Fibroblast of mammary gland (primary cell): ENCODE measurements around the gene IGFLR1.
A peak's percentile ranks its signal among the peaks of the same experiment; 100 is the strongest.

Experiments used
- DNase-seq: peaks from one replicate; pipeline ENCODE4 v3.0.0-alpha.2; 2010; ENCODE audit warnings: low read depth
- H3K4me3 ChIP-seq: 2 replicates; pipeline ENCODE4 v1.5.1; 2011; ENCODE audit warnings: low read depth, mild to moderate bottlenecking, low read length, moderate library complexity; ENCODE audit not compliant: control insufficient read depth
- TF ChIP-seq, protein P1 (sequence below): conservative IDR thresholded peaks from 2 replicates; pipeline ENCODE4 v1.5.1; 2011; ENCODE audit warnings: low read depth, low read length, inconsistent platforms; ENCODE audit not compliant: control insufficient read depth, insufficient read depth

The IGFLR1 gene

DNA sequence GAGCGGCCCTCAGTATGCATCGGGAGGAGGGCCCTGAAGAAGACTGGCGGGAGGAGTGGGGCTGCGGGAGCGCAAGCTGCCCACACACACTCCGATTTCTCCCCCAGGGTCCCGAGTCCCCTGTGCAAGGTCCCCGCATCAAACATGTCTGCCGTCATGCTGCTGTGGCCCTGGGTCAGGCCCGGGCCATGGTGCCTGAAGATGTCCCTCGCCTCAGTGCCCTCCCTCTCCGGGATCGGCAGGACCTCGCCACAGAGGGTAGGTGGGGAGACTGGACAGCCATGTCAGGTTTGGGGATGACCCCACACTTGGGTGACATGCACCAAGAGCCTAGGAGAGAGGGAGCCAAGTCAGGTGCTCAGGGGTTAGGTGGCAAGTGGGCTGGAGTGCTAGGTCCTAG, 19.8 kb downstream of the IGFLR1 start:
- no peak for DNase-seq
- TF ChIP-seq, protein P1, sequence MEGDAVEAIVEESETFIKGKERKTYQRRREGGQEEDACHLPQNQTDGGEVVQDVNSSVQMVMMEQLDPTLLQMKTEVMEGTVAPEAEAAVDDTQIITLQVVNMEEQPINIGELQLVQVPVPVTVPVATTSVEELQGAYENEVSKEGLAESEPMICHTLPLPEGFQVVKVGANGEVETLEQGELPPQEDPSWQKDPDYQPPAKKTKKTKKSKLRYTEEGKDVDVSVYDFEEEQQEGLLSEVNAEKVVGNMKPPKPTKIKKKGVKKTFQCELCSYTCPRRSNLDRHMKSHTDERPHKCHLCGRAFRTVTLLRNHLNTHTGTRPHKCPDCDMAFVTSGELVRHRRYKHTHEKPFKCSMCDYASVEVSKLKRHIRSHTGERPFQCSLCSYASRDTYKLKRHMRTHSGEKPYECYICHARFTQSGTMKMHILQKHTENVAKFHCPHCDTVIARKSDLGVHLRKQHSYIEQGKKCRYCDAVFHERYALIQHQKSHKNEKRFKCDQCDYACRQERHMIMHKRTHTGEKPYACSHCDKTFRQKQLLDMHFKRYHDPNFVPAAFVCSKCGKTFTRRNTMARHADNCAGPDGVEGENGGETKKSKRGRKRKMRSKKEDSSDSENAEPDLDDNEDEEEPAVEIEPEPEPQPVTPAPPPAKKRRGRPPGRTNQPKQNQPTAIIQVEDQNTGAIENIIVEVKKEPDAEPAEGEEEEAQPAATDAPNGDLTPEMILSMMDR: no peak

DNA sequence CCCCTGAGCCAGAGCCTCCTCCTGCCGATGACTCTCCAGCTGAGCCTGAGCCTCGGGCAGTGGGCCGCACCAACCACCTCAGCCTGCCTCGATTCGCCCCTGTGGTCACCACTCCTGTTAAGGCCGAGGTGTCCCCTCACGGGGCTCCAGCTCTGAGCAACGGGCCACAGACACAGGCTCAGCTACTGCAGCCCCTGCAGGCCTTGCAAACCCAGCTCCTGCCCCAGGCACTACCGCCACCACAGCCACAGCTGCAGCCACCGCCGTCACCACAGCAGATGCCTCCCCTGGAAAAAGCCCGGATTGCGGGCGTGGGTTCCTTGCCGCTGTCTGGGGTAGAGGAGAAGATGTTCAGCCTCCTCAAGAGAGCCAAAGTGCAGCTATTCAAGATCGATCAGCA, 20.9 kb downstream of the IGFLR1 start:
- TF ChIP-seq, protein P1: no peak
- H3K4me3 ChIP-seq: no peak overlapping the region
- no peak for DNase-seq

More for the DNA sequence above, 19.8 kb downstream of the IGFLR1 start:
- no peak overlapping the region for H3K4me3 ChIP-seq

DNA sequence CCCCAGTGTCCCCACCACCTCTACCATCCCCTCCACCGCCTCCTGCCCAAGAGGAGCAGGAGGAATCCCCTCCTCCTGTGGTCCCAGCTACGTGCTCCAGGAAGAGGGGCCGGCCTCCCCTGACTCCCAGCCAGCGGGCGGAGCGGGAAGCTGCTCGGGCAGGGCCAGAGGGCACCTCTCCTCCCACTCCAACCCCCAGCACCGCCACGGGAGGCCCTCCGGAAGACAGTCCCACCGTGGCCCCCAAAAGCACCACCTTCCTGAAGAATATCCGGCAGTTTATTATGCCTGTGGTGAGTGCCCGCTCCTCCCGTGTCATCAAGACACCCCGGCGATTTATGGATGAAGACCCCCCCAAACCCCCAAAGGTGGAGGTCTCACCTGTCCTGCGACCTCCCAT, 21.6 kb downstream of the IGFLR1 start:
- no peak for DNase-seq
- no peak overlapping the region for H3K4me3 ChIP-seq
- TF ChIP-seq, protein P1: no peak

DNA sequence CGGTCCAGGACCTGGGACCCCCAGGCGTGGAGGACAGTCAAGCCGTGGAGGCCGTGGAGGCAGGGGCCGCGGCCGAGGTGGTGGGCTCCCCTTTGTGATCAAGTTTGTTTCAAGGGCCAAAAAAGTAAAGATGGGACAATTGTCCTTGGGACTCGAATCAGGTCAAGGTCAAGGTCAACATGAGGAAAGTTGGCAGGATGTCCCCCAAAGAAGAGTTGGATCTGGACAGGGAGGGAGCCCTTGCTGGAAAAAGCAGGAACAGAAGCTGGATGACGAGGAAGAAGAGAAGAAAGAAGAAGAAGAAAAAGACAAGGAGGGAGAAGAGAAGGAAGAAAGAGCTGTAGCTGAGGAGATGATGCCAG, 22.1 kb downstream of the IGFLR1 start:
- TF ChIP-seq, protein P1: no peak
- H3K4me3 ChIP-seq: no peak overlapping the region
- no peak for DNase-seq

DNA sequence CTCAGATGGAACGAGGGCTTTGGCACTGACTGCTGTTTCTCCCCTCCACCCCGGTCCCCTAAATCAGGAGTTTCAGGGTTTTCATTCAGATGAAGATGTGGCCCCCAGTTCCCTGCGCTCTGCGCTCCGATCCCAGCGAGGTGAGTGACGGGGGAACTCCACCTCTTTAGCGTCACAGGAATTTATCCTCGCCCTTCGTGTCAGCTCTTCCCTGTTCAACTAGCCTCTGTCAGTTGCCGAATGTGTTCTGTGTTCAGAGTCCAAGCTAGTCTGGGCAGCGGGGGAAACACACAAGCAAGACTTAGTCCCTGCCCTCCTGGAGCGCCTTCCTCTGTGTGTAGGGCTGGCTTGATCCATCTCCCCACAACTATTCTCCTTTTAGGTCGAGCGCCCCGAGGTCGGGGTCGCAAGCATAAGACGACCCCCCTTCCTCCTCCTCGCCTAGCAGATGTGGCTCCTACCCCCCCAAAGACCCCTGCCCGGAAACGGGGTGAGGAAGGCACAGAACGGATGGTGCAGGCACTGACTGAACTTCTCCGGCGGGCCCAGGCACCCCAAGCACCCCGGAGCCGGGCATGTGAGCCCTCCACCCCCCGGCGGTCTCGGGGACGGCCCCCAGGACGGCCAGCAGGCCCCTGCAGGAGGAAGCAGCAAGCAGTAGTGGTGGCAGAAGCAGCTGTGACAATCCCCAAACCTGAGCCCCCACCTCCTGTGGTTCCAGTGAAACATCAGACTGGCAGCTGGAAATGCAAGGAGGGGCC, 22.7 kb downstream of the IGFLR1 start:
- H3K4me3 ChIP-seq: peak overlapping the region; percentile 82
- DNase-seq: no peak

GRCh38 chr19:35718345-35719041, 23.8 kb downstream of the IGFLR1 start:
- no peak for DNase-seq
- TF ChIP-seq, protein P1: no peak
- H3K4me3 ChIP-seq: peak overlapping the region; percentile 82

More for the DNA sequence above, 22.7 kb downstream of the IGFLR1 start:
- TF ChIP-seq, protein P1: no peak
